Pancreas (tissue), 10 donors: ENCODE results near the gene FBXW12. TPM values are rescaled to one million over a fixed set of nuclear protein-coding genes. Genes with fewer than 3 reads are reported as not detected.

Experiments used
- ATAC-seq, 4 donors: fragments of 200-7000 bp; cut with Tn5 transposase; one replicate each; pipeline versions ENCODE4 v1.8.0 to v1.9.1; 2020; ENCODE audit warnings: mild to moderate bottlenecking in 4 of 4, moderate library complexity in 4 of 4
- DNase-seq, 6 donors: peaks; one replicate each; pipeline ENCODE4 v3.0.0-alpha.2; 2020
- FAIRE-seq: peaks from 2 replicates; lab custom pipeline; 2012; peaks lifted over from hg19 to GRCh38; lab: Jason Lieb, UNC
- H3K27ac ChIP-seq, 4 donors: fragments of 200-600 bp; sonication (generic); 1 replicate in 3 of 4; 2 replicates in 1 of 4; pipeline versions ENCODE4 v1.5.0 to v1.8.0; 2020
- H3K27me3 ChIP-seq, 4 donors: fragments of 200-600 bp; one replicate each; pipeline ENCODE4 v1.8.0; 2021
- H3K36me3 ChIP-seq, 3 donors: fragments of 200-600 bp; sonication (generic) in 1 of 3; one replicate each; pipeline versions ENCODE4 v1.5.0 to v1.8.0; 2020 to 2021
- H3K4me1 ChIP-seq, 3 donors: fragments of 200-600 bp; one replicate each; pipeline ENCODE4 v1.8.0; 2021
- H3K4me3 ChIP-seq, 4 donors: fragments of 200-600 bp; sonication (generic) in 2 of 4; one replicate each; pipeline versions ENCODE4 v1.5.0 to v1.8.0; 2020 to 2021
- H3K9me3 ChIP-seq, 4 donors: fragments of 200-600 bp; one replicate each; pipeline ENCODE4 v1.8.0; 2021
- CTCF ChIP-seq, 4 donors: fragments of 200-600 bp; sonication (generic) in 3 of 4; IDR thresholded peaks; one replicate each; pipeline versions ENCODE4 v1.5.0 to v1.8.0; 2021; ENCODE audit warnings: antibody characterized with exemption in 4 of 4
- whole genome bisulfite sequencing, 2 donors: extraction: QIAGEN DNeasy Blood & Tissue Kit; methylation state at CpG; one replicate each; pipeline ENCODE4 v1.1.7; 2013; 5-methylcytosine and 5-hydroxymethylcytosine counted together
- intact Hi-C, 3 donors: fragments of 100-400 bp; cut with DNase I; formaldehyde crosslinking; loops; one replicate each; pipeline versions ENCODE4 v1.11.1 to v1.14.2; 2022
- polyA plus RNA-seq, 2 donors: library from polyadenylated mRNA; stranded (reverse); fragments of 200-250 nt; gene quantifications; one replicate each; pipeline ENCODE4 v1.2.3, GENCODE V29; 2013
- total RNA-seq, 6 donors: library from RNA; stranded (reverse); fragmentation: NEBNext Ultra II Directional in 4 of 6; extraction: Animal tissue kit (Norgen Biotek cat#: 25700) in 4 of 6; gene quantifications; one replicate each; pipeline versions ENCODE4 v1.2.1 to v1.2.4, GENCODE V29; 2021 to 2023
- donor health status: healthy with polysubstance abuse.
- donor health status: DM: no; HTN: no; CAD: no; lungs with moderate emphysema.
- donor health status: DM: no; HTN: no; CAD: no.
- donor health status: control.
- donor health status: control.
- donor health status: Bipolar disorder and iron deficiency.
- donor health status: DM: yes; HTN: yes; CAD: no.
- donor health status: DM: no; HTN: no; CAD: no.
- donor health status: DM: no; HTN: no; CAD: no.
- donor health status: DM: yes; HTN: yes; CAD: no.

FBXW12 gene
- total and polyA plus RNA-seq, 8 donors, result 2.7 to 9.6 (median 5.8) TPM

GRCh38 chr3:48423883-48424695 lies 52.1 kb downstream of the FBXW12 start:
- Histone ChIP-seq H3K36me3 (peaks cover 0 to 6% (median 6%) of the 10 kb centered on the region in 3 donors), H3K4me3 (no peak overlapping the region), H3K9me3 (no peaks in the 10 kb centered on the region), H3K27ac (peak overlapping the region in 1 of 4 donors; percentile 11), H3K27me3 (no peaks in the 10 kb centered on the region), H3K4me1 (peaks cover 0 to 13% (median 3%) of the 10 kb centered on the region in 3 donors)
- TF ChIP-seq CTCF (IDR thresholded peaks at IDR 0.05), result no peak
- intact Hi-C loops, result no loop called here
- WGBS, 2 donors, result 81 to 85% methylated on average over 25 to 27 of the region's 27 CpGs
- DNase-seq, result peak in 1 of 6 donors; percentile 76
- FAIRE-seq, result no peak
- ATAC-seq, result no peak

- TF ChIP-seq CTCF (IDR thresholded peaks at IDR 0.05), result no peak
- Histone ChIP-seq H3K27ac (peak overlapping the region; percentile 6 to 48 (median 29)), H3K36me3 (peaks cover 0 to 5% (median 0%) of the 10 kb centered on the region in 3 donors), H3K4me3 (no peak overlapping the region), H3K4me1 (peaks cover 0 to 13% (median 3%) of the 10 kb centered on the region in 3 donors), H3K9me3 (no peaks in the 10 kb centered on the region), H3K27me3 (no peaks in the 10 kb centered on the region)
- DNase-seq (peak in 4 of 6 donors; percentile 61 to 83 (median 70)), FAIRE-seq (no peak), ATAC-seq (peak in 2 of 4 donors; percentile 3 to 15)
- intact Hi-C loops, result no loop called here
- 46 to 60% methylated on average over 13 of the region's 13 CpGs for WGBS, 2 donors
Observed at GRCh38 chr3:48425281-48425812, 53.3 kb downstream of the FBXW12 start.

GRCh38 chr3:48426401-48426909 lies 54.4 kb downstream of the FBXW12 start:
- WGBS, 2 donors, result 39 to 42% methylated on average over 11 of the region's 11 CpGs
- Histone ChIP-seq H3K9me3 (no peaks in the 10 kb centered on the region), H3K27me3 (no peaks in the 10 kb centered on the region), H3K4me1 (peaks cover 3 to 17% (median 9%) of the 10 kb centered on the region in 3 donors), H3K27ac (peak overlapping the region; percentile 46 to 95 (median 90)), H3K36me3 (peaks cover 0 to 5% (median 0%) of the 10 kb centered on the region in 3 donors), H3K4me3 (peak overlapping the region in 2 of 4 donors; percentile 14 to 86)
- intact Hi-C loops, result no loop called here
- ATAC-seq (no peak), DNase-seq (peak in 2 of 6 donors; percentile 33 to 56), FAIRE-seq (no peak)
- no peak for TF ChIP-seq CTCF (IDR thresholded peaks at IDR 0.05)

- Histone ChIP-seq H3K27me3 (no peaks in the 10 kb centered on the region), H3K4me1 (peaks cover 3 to 17% (median 9%) of the 10 kb centered on the region in 3 donors), H3K36me3 (peaks cover 0 to 5% (median 0%) of the 10 kb centered on the region in 3 donors), H3K9me3 (no peaks in the 10 kb centered on the region), H3K4me3 (peak overlapping the region in 2 of 4 donors; percentile 86 to 87), H3K27ac (peak overlapping the region; percentile 90 to 95 (median 93))
- 48 to 54% methylated on average over 8 of the region's 8 CpGs for WGBS, 2 donors
- no peak for ATAC-seq
- no peak for FAIRE-seq
- intact Hi-C loops, result no loop called here
- no peak for TF ChIP-seq CTCF (IDR thresholded peaks at IDR 0.05)
- DNase-seq, result peak in 1 of 6 donors; percentile 15
Observed at GRCh38 chr3:48426944-48427629, 55.1 kb downstream of the FBXW12 start.
